Neural cell (in vitro differentiated cells): ENCODE measurements around the gene TFCP2L1.

Experiments used
- EP300 ChIP-seq: fragments of 450-650 bp; conservative IDR thresholded peaks from 2 replicates; pipeline ENCODE4 v1.6.1; 2014; ENCODE audit warnings: antibody characterized with exemption, mild to moderate bottlenecking, moderate library complexity; ENCODE audit not compliant: poor library complexity, severe bottlenecking
- EZH2 ChIP-seq: fragments of 200-600, 300-800 bp; shearing (Covaris generic), sonication (generic); IDR thresholded peaks from 2 replicates; pipeline ENCODE4 v1.6.1; 2014; ENCODE audit warnings: antibody characterized with exemption, low read length, borderline replicate concordance, mild to moderate bottlenecking; ENCODE audit not compliant: insufficient read depth, poor library complexity, severe bottlenecking
- MXI1 ChIP-seq: fragments of 450-650 bp; conservative IDR thresholded peaks from 2 replicates; pipeline ENCODE4 v1.6.1; 2014; ENCODE audit warnings: antibody characterized with exemption, mild to moderate bottlenecking; ENCODE audit not compliant: poor library complexity, severe bottlenecking
- POLR2AphosphoS5 ChIP-seq: IDR thresholded peaks from 2 replicates; pipeline ENCODE4 v1.6.1; 2012
- RAD21 ChIP-seq: fragments of 450-650 bp; conservative IDR thresholded peaks from 2 replicates; pipeline ENCODE4 v1.6.1; 2014; ENCODE audit warnings: antibody characterized with exemption, mild to moderate bottlenecking, moderate library complexity
- TAF1 ChIP-seq: IDR thresholded peaks from 2 replicates; pipeline ENCODE4 v1.6.1; 2012; ENCODE audit warnings: low read depth
- TF ChIP-seq, protein P1 (sequence below): fragments of 450-650 bp; IDR thresholded peaks from 2 replicates; pipeline ENCODE4 v1.5.1; 2014; ENCODE audit warnings: antibody characterized with exemption, mild to moderate bottlenecking, moderate library complexity; ENCODE audit not compliant: poor library complexity, severe bottlenecking

DNA sequence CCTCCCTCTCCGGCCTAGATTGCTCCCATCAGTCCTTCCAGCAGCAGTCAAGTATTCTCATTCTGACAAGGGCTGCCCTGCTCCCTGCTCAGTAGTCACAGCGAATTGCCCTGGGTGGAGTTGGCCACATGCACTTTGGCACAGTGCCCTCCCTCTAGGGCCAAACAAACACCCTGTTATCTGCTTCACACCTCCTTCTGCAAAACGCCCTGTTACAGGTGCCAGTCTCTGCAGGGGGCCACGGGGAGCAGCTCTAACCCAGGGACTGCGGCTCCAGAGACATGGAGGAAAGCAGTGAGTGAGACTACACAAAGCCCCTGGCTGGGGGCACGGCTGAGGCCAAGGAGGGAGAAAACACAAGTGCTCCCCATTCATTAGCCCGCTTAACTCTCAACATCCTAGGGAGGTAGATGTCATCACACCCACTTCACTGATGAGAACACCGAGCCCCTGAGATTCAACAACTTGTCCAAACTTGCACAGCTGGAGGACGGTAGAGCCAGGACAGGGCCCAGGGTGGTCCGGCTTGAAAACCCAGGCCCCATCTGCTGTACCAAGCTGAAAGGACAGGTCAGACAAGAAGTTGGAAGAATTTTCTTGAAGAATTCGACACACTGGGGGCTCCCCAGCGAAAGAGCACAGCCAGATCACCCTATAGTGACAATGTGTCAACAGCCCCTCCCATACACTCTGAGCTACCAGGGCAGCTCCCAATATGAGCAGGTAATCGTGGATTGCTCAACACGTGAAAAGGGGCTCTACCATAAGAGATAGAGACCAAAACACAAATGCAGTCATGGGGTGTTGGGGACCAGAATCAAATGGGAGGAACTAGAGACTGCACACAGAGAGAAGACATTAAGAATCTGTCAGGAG is 8.7 kb upstream of the TFCP2L1 start:
- TF ChIP-seq EZH2 (no peak), RAD21 (no peak), TAF1 (no peak), EP300 (no peak), POLR2AphosphoS5 (no peak), MXI1 (no peak)
- TF ChIP-seq, protein P1, sequence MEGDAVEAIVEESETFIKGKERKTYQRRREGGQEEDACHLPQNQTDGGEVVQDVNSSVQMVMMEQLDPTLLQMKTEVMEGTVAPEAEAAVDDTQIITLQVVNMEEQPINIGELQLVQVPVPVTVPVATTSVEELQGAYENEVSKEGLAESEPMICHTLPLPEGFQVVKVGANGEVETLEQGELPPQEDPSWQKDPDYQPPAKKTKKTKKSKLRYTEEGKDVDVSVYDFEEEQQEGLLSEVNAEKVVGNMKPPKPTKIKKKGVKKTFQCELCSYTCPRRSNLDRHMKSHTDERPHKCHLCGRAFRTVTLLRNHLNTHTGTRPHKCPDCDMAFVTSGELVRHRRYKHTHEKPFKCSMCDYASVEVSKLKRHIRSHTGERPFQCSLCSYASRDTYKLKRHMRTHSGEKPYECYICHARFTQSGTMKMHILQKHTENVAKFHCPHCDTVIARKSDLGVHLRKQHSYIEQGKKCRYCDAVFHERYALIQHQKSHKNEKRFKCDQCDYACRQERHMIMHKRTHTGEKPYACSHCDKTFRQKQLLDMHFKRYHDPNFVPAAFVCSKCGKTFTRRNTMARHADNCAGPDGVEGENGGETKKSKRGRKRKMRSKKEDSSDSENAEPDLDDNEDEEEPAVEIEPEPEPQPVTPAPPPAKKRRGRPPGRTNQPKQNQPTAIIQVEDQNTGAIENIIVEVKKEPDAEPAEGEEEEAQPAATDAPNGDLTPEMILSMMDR = no peak
